ENCODE data around the gene CCNE1. TPM values are rescaled to one million over a fixed set of nuclear protein-coding genes. Genes with fewer than 3 reads are reported as not detected.

CCNE1 gene
- total RNA-seq, 2 donors from 2014 or later = 1.6 to 8.0 TPM

DNA sequence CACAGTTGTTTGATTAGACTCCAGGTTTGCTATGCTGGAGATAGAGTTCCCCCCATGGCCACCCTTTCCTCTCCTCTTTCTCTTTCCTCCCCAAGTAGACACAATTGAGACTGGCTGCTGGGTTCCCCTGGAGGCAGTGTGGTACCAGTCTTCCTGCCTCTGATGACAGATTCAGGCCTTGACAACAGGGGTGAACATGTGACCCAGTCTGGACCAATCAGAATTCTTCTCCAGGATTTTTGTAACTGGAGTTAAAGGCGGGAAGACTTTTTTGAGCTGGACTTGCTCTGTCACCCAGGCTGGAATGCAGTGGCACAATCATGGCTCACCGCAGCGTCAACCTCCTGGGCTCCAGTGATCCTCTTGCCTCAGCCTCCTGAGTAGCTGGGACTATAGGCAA lies 48.7 kb downstream of the CCNE1 start:
- intact Hi-C loops (cut with DNase I) = no loop called here
- 75% methylated on average over 3 of the region's 3 CpGs for WGBS
- DNase-seq (ENCODE audit: low spot score) = no peak
- Histone ChIP-seq H3K9me3 (no peaks in the 10 kb centered on the region), H3K4me1 (replicated peaks) (no peaks in the 10 kb centered on the region), H3K27me3 (replicated peaks; ENCODE audit: insufficient read depth) (peaks cover 5% of the 10 kb centered on the region), H3K27ac (no peak overlapping the region), H3K4me3 (no peak overlapping the region), H3K36me3 (no peaks in the 10 kb centered on the region)
- TF ChIP-seq POLR2AphosphoS5 (IDR thresholded peaks at IDR 0.05) (no peak), POLR2A (IDR thresholded peaks at IDR 0.05) (no peak)
- TF ChIP-seq, protein P1, sequence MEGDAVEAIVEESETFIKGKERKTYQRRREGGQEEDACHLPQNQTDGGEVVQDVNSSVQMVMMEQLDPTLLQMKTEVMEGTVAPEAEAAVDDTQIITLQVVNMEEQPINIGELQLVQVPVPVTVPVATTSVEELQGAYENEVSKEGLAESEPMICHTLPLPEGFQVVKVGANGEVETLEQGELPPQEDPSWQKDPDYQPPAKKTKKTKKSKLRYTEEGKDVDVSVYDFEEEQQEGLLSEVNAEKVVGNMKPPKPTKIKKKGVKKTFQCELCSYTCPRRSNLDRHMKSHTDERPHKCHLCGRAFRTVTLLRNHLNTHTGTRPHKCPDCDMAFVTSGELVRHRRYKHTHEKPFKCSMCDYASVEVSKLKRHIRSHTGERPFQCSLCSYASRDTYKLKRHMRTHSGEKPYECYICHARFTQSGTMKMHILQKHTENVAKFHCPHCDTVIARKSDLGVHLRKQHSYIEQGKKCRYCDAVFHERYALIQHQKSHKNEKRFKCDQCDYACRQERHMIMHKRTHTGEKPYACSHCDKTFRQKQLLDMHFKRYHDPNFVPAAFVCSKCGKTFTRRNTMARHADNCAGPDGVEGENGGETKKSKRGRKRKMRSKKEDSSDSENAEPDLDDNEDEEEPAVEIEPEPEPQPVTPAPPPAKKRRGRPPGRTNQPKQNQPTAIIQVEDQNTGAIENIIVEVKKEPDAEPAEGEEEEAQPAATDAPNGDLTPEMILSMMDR (IDR thresholded peaks at IDR 0.05) = no peak

DNA sequence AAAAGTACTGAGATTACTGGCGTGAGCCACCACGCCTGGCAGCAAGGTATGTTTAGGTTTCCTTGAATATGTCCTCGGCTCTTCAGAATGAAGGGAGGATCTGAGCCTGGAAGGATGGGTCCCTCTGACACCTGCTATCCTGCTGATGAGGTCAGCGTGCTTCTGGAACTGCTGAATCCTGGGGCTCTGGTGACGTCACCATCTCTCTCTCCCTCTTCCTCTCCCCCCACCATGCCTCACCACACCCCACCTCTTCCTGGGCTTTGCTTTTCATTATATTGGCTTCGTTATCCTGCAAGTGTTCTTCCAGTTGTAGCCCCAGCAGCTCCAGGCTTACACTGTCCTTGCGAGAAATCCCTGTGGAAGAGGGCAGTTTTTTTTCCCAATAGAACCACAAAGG lies 49.8 kb downstream of the CCNE1 start:
- WGBS = 78% methylated on average over 7 of the region's 7 CpGs
- Histone ChIP-seq H3K36me3 (no peaks in the 10 kb centered on the region), H3K4me3 (no peak overlapping the region), H3K27ac (no peak overlapping the region), H3K4me1 (replicated peaks) (no peaks in the 10 kb centered on the region), H3K27me3 (replicated peaks; ENCODE audit: insufficient read depth) (peaks cover 5% of the 10 kb centered on the region), H3K9me3 (no peaks in the 10 kb centered on the region)
- TF ChIP-seq POLR2AphosphoS5 (IDR thresholded peaks at IDR 0.05) (no peak), POLR2A (IDR thresholded peaks at IDR 0.05) (no peak)
- TF ChIP-seq, protein P1 (IDR thresholded peaks at IDR 0.05) = no peak
- intact Hi-C loops (cut with DNase I) = no loop called here
- no peak for DNase-seq (ENCODE audit: low spot score)

DNA sequence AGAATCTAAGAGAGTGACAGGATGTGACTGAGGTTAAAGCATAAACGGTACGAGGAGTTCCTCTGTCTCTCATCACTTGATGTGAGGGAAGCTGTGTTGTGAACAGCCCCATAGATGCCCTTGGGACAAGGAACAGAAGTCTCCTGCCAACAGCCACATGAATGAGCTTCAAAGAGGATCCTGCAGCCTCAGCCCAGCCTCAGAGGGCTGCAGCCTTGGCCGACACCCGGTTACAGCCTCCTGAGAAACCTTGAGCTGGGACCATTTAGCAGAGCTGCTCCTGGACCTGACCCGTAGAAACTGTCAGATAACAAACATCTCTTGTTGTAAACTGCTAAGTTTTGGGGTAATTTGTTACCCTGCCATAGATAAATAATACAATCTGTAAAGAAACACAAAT lies 54.2 kb downstream of the CCNE1 start:
- no peaks in the 10 kb centered on the region for H3K36me3 ChIP-seq
- TF ChIP-seq POLR2AphosphoS5 (IDR thresholded peaks at IDR 0.05) (no peak), POLR2A (IDR thresholded peaks at IDR 0.05) (no peak)
- TF ChIP-seq, protein P1 (IDR thresholded peaks at IDR 0.05) = no peak
- H3K9me3 ChIP-seq = no peaks in the 10 kb centered on the region
- 73% methylated on average over 5 of the region's 5 CpGs for WGBS
- peaks cover 5% of the 10 kb centered on the region for H3K27me3 ChIP-seq (replicated peaks; ENCODE audit: insufficient read depth)
- no peak for DNase-seq (ENCODE audit: low spot score)
- intact Hi-C loops (cut with DNase I) = no loop called here
- H3K4me3 ChIP-seq = no peak overlapping the region
- no peaks in the 10 kb centered on the region for H3K4me1 ChIP-seq (replicated peaks)
- no peak overlapping the region for H3K27ac ChIP-seq

DNA sequence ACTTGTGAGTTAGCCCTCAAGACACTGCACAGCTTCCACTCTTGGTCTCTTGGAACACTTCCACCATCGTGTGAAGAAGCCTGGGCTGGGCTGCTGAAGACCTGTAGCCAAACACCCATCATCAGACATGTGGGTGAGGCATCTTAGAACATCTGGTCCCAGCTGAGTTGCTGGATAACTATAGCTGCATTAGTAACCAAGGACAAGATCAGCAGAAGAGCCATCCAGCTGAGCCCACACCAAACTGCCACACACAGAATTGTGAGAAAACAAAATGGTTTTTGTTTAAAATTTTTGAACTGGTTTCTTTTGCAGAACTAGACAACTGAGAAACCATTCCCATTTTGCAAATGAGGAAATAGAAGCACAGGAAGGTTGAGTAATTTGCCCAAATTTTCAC lies 56.2 kb downstream of the CCNE1 start:
- TF ChIP-seq, protein P1 (IDR thresholded peaks at IDR 0.05) = no peak
- TF ChIP-seq POLR2AphosphoS5 (IDR thresholded peaks at IDR 0.05) (no peak), POLR2A (IDR thresholded peaks at IDR 0.05) (no peak)
- Histone ChIP-seq H3K27me3 (replicated peaks; ENCODE audit: insufficient read depth) (peaks cover 2% of the 10 kb centered on the region), H3K4me1 (replicated peaks) (no peaks in the 10 kb centered on the region), H3K36me3 (no peaks in the 10 kb centered on the region), H3K4me3 (no peak overlapping the region), H3K27ac (no peak overlapping the region), H3K9me3 (no peaks in the 10 kb centered on the region)
- intact Hi-C loops (cut with DNase I) = no loop called here
- WGBS = 86% methylated on average over 1 of the region's 1 CpG
- no peak for DNase-seq (ENCODE audit: low spot score)

DNA sequence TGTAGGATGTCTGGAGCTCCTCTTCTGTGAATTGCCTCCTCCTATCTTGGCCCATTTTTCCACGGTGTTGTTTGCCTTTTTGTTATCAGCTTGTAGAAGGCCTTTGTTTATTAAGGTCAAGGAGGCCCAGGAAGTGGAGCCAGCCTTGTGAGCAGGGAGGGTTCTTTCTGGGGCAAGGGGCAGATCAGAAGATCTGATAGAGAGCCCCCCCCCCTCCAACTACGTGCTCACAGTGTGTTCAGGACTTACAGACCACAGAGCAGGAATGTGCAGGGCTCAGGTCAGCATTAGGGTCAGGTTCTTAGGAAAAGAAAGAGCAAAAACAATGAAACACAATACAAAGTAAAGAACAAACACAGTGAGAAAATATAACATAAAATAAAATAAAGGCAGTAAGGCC lies 59.4 kb downstream of the CCNE1 start:
- DNase-seq (ENCODE audit: low spot score) = no peak
- intact Hi-C loops (cut with DNase I) = loop anchor here (5.0 kb wide), 2 partner anchors 99 to 139 kb away; no protein-coding TSS in a partner anchor
- peaks cover 4% of the 10 kb centered on the region for H3K27me3 ChIP-seq (replicated peaks; ENCODE audit: insufficient read depth)
- no peaks in the 10 kb centered on the region for H3K36me3 ChIP-seq
- H3K4me3 ChIP-seq = no peak overlapping the region
- H3K9me3 ChIP-seq = no peaks in the 10 kb centered on the region
- peaks cover 4% of the 10 kb centered on the region for H3K4me1 ChIP-seq (replicated peaks)
- H3K27ac ChIP-seq = no peak overlapping the region
- 55% methylated on average over 2 of the region's 2 CpGs for WGBS
- TF ChIP-seq POLR2A (IDR thresholded peaks at IDR 0.05) = no peak
- TF ChIP-seq POLR2AphosphoS5 (IDR thresholded peaks at IDR 0.05) = no peak
- TF ChIP-seq, protein P1 (IDR thresholded peaks at IDR 0.05) = no peak
